Fibroblast of lung (primary cell): ENCODE results near the gene TXNDC11. TPM values are rescaled to one million over a fixed set of nuclear protein-coding genes. Genes with fewer than 3 reads are reported as not detected.
A peak's percentile ranks its signal among the peaks of the same experiment; 100 is the strongest.

ENCODE experiments used
- DNase-seq, 2 donors: peaks; one replicate each; pipeline versions ENCODE4 v3.0.0 to v3.0.0-alpha.2; 2010; ENCODE audit warnings: low read depth in 2 of 2
- H2AFZ ChIP-seq: 2 replicates; pipeline ENCODE4 v1.5.1; 2012; ENCODE audit warnings: low read length, control low read depth, inconsistent platforms
- H3K27ac ChIP-seq: 2 replicates; pipeline ENCODE4 v1.5.1; 2011; ENCODE audit warnings: low read length, control low read depth; ENCODE audit not compliant: insufficient read depth
- H3K27me3 ChIP-seq: 2 replicates; pipeline ENCODE4 v1.5.1; 2011; ENCODE audit warnings: mild to moderate bottlenecking, low read length; ENCODE audit not compliant: control insufficient read depth, insufficient read depth
- H3K36me3 ChIP-seq: 2 replicates; pipeline ENCODE4 v1.5.1; 2011; ENCODE audit warnings: low read length; ENCODE audit not compliant: control insufficient read depth, insufficient read depth
- H3K4me1 ChIP-seq: 2 replicates; pipeline ENCODE4 v1.5.1; 2011; ENCODE audit warnings: low read length; ENCODE audit not compliant: control insufficient read depth, insufficient read depth; ENCODE audit errors: extremely low read depth
- H3K4me2 ChIP-seq: 2 replicates; pipeline ENCODE4 v1.5.1; 2011; ENCODE audit warnings: low read length, control low read depth; ENCODE audit not compliant: insufficient read depth; ENCODE audit errors: extremely low read depth
- H3K4me3 ChIP-seq, 4 experiments: fragments of 200-600 bp in 1 of 4; sonication (generic) in 1 of 4; replicated peaks in 1 of 4; 2 replicates each; pipeline ENCODE4 v1.5.1; 2011 to 2016; ENCODE audit warnings: low read length in 4 of 4, low read depth in 3 of 4, mild to moderate bottlenecking in 3 of 4, control low read depth in 2 of 4, inconsistent platforms in 1 of 4, mixed read lengths in 1 of 4; ENCODE audit not compliant: insufficient read depth in 1 of 4; ENCODE audit errors: control extremely low read depth in 1 of 4
- H3K79me2 ChIP-seq: 2 replicates; pipeline ENCODE4 v1.5.1; 2012; ENCODE audit warnings: mild to moderate bottlenecking, low read length, inconsistent platforms; ENCODE audit not compliant: control insufficient read depth, insufficient read depth
- H3K9ac ChIP-seq: 2 replicates; pipeline ENCODE4 v1.5.1; 2011; ENCODE audit warnings: mild to moderate bottlenecking, low read length, control low read depth; ENCODE audit not compliant: insufficient read depth
- H3K9me3 ChIP-seq: 2 replicates; pipeline ENCODE4 v1.5.1; 2012; ENCODE audit warnings: low read depth, low read length; ENCODE audit not compliant: control insufficient read depth, insufficient read depth
- H4K20me1 ChIP-seq: 2 replicates; pipeline ENCODE4 v1.5.1; 2011; ENCODE audit warnings: low read length; ENCODE audit not compliant: control insufficient read depth, insufficient read depth; ENCODE audit errors: extremely low read depth
- CTCF ChIP-seq, 2 donors: IDR thresholded peaks in 1 of 2; conservative IDR thresholded peaks in 1 of 2; 1 replicate in 1 of 2; 2 replicates in 1 of 2; pipeline ENCODE4 v1.5.1; 2011 to 2012; ENCODE audit warnings: low read length in 2 of 2, control low read depth in 1 of 2, inconsistent platforms in 1 of 2, low read depth in 1 of 2, mild to moderate bottlenecking in 1 of 2
- EZH2 ChIP-seq: IDR thresholded peaks from 2 replicates; pipeline ENCODE4 v1.5.1; 2012; ENCODE audit warnings: low read length, control low read depth, mild to moderate bottlenecking; ENCODE audit errors: missing control alignments
- polyA plus RNA-seq, 2 donors: library from polyadenylated mRNA; depleted of rRNA in 1 of 2; stranded (reverse) in 1 of 2; unstranded in 1 of 2; fragments of >200 nt; gene quantifications; 2 replicates each; pipeline ENCODE4 v1.2.1, GENCODE V29; 2011 to 2012; ENCODE audit warnings: missing spikeins in 1 of 2
- total RNA-seq: library from RNA; depleted of rRNA; stranded (reverse); fragments of >200 nt; gene quantifications from 2 replicates; pipeline ENCODE4 v1.2.1, GENCODE V29; 2014

The TXNDC11 gene
- total and polyA plus RNA-seq, 2 donors (not counting 1 experiment from before 2014, with no cell fraction given): 26.8 to 46.2 TPM

GRCh38 chr16:11679250-11679649 is 63.4 kb downstream of the TXNDC11 start:
- peaks cover 39% of the 10 kb centered on the region for H3K4me1 ChIP-seq
- H3K9me3 ChIP-seq: no peaks in the 10 kb centered on the region
- no peak overlapping the region for H3K4me2 ChIP-seq
- no peak overlapping the region for H3K4me3 ChIP-seq
- no peak for DNase-seq
- H4K20me1 ChIP-seq: no peaks in the 10 kb centered on the region
- no peak overlapping the region for H3K27ac ChIP-seq
- no peak for TF ChIP-seq EZH2
- H3K36me3 ChIP-seq: peaks cover 20% of the 10 kb centered on the region
- no peak overlapping the region for H2AFZ ChIP-seq
- H3K9ac ChIP-seq: no peak overlapping the region
- no peaks in the 10 kb centered on the region for H3K27me3 ChIP-seq
- no peaks in the 10 kb centered on the region for H3K79me2 ChIP-seq

- Histone ChIP-seq H3K4me1 (peaks cover 35% of the 10 kb centered on the region), H4K20me1 (no peaks in the 10 kb centered on the region)
Measured at GRCh38 chr16:11677959-11678881, 64.4 kb downstream of the TXNDC11 start.

GRCh38 chr16:11677451-11677951 is 65.2 kb downstream of the TXNDC11 start:
- no peaks in the 10 kb centered on the region for H4K20me1 ChIP-seq
- no peaks in the 10 kb centered on the region for H3K9me3 ChIP-seq
- H3K4me3 ChIP-seq: no peak overlapping the region
- no peaks in the 10 kb centered on the region for H3K79me2 ChIP-seq
- H2AFZ ChIP-seq: no peak overlapping the region
- no peaks in the 10 kb centered on the region for H3K27me3 ChIP-seq
- H3K27ac ChIP-seq: peak overlapping the region; percentile 11
- TF ChIP-seq EZH2 (no peak), CTCF (conservative IDR thresholded peaks at IDR 0.05 in 1 of 2, IDR thresholded peaks at IDR 0.05 in 1 of 2; ENCODE audit: low read depth in 1 of 2, low read length in 2 of 2) (no peak)
- H3K36me3 ChIP-seq: peaks cover 17% of the 10 kb centered on the region
- no peak overlapping the region for H3K9ac ChIP-seq
- H3K4me1 ChIP-seq: peaks cover 31% of the 10 kb centered on the region
- DNase-seq: peak; percentile 19 to 52
- H3K4me2 ChIP-seq: no peak overlapping the region

More at GRCh38 chr16:11677959-11678881, 64.4 kb downstream of the TXNDC11 start:
- no peaks in the 10 kb centered on the region for H3K27me3 ChIP-seq
- DNase-seq: no peak
- H3K79me2 ChIP-seq: no peaks in the 10 kb centered on the region
- peaks cover 17% of the 10 kb centered on the region for H3K36me3 ChIP-seq
- peak overlapping the region; percentile 11 for H3K27ac ChIP-seq
- H2AFZ ChIP-seq: no peak overlapping the region
- H3K9ac ChIP-seq: no peak overlapping the region
- TF ChIP-seq EZH2 (no peak), CTCF (conservative IDR thresholded peaks at IDR 0.05 in 1 of 2, IDR thresholded peaks at IDR 0.05 in 1 of 2; ENCODE audit: low read depth in 1 of 2, low read length in 2 of 2) (no peak)
- no peaks in the 10 kb centered on the region for H3K9me3 ChIP-seq
- no peak overlapping the region for H3K4me2 ChIP-seq
- no peak overlapping the region for H3K4me3 ChIP-seq
